GM13977 (cell line): Measurements from ENCODE around the gene SUOX.

Experiments
- DNase-seq: peaks from one replicate; pipeline ENCODE4 v3.0.0; 2012; ENCODE audit warnings: low spot score
- CTCF ChIP-seq: IDR thresholded peaks from 2 replicates; pipeline ENCODE4 v1.5.1; 2012; ENCODE audit warnings: mild to moderate bottlenecking, control low read depth; ENCODE audit not compliant: insufficient read depth; ENCODE audit errors: extremely low read depth, missing control alignments
- in situ Hi-C: fragments of 300-500 bp; cut with MboI; formaldehyde crosslinking; loops from one replicate; pipeline ENCODE4 v1.12.0; 2022; ENCODE audit warnings: low sequenced_read_pairs, low pct_unique_long_range_greater_than_20kb, mixed read lengths, inconsistent platforms; ENCODE audit not compliant: unreplicated experiment

SUOX gene

GRCh38 chr12:56010111-56010570 is 13.1 kb downstream of the SUOX start:
- no peak for TF ChIP-seq CTCF
- in situ Hi-C loops = no loop called here
- no peak for DNase-seq

- TF ChIP-seq CTCF = no peak
- in situ Hi-C loops = no loop called here
- DNase-seq = no peak
Observed at GRCh38 chr12:56011509-56012090, 14.5 kb downstream of the SUOX start.

GRCh38 chr12:56013482-56013881 is 16.4 kb downstream of the SUOX start:
- no peak for TF ChIP-seq CTCF
- no peak for DNase-seq

GRCh38 chr12:56014205-56014604 is 17.1 kb downstream of the SUOX start:
- DNase-seq = no peak
- TF ChIP-seq CTCF = no peak
- in situ Hi-C loops = no loop called here

More at GRCh38 chr12:56013482-56013881, 16.4 kb downstream of the SUOX start:
- in situ Hi-C loops = no loop called here

GRCh38 chr12:56017181-56017580 is 20.1 kb downstream of the SUOX start:
- in situ Hi-C loops = no loop called here

GRCh38 chr12:56018356-56018755 is 21.3 kb downstream of the SUOX start:
- no peak for TF ChIP-seq CTCF
- in situ Hi-C loops = no loop called here
- DNase-seq = no peak

More at GRCh38 chr12:56017181-56017580, 20.1 kb downstream of the SUOX start:
- TF ChIP-seq CTCF = no peak
- DNase-seq = no peak
